AG08395 (cell line): ENCODE data around the gene NME9.
A peak's percentile ranks its signal among the peaks of the same experiment; 100 is the strongest.
"Not testable (repeated sequence)": the region's sequence is repeated elsewhere in the genome, so short reads cannot be mapped to it uniquely, and the experiment has no call there.

Source experiments
- DNase-seq: peaks from one replicate; pipeline ENCODE4 v3.0.0; 2012; ENCODE audit warnings: mixed read lengths, low spot score

NME9 gene

GRCh38 chr3:138329127-138329983, at the start of gene NME9:
TSS of gene NME9 (minus strand) at chr3:138329851. CDS start at chr3:138329335, 516 bp downstream.
- peak; percentile 87 for DNase-seq

GRCh38 chr3:138378990-138379389, 49.3 kb upstream of the NME9 start:
- no peak for DNase-seq

GRCh38 chr3:138378331-138378730, 48.7 kb upstream of the NME9 start:
- DNase-seq: no peak

- DNase-seq: no peak
These were observed 48.2 kb upstream of the NME9 start for GRCh38 chr3:138377804-138378203.

GRCh38 chr3:138377212-138377611, 47.6 kb upstream of the NME9 start:
- not testable (repeated sequence) for DNase-seq

GRCh38 chr3:138376663-138377062, 47.0 kb upstream of the NME9 start:
- DNase-seq: no peak

- DNase-seq: no peak
These were observed 45.8 kb upstream of the NME9 start for GRCh38 chr3:138375447-138375846.

- no peak for DNase-seq
These were observed 45.0 kb upstream of the NME9 start for GRCh38 chr3:138374573-138375134.

GRCh38 chr3:138373736-138374094, 44.1 kb upstream of the NME9 start:
- no peak for DNase-seq

GRCh38 chr3:138373087-138373735, 43.6 kb upstream of the NME9 start:
- no peak for DNase-seq

GRCh38 chr3:138371070-138371965, 41.7 kb upstream of the NME9 start:
- DNase-seq: no peak

GRCh38 chr3:138370321-138370720, 40.7 kb upstream of the NME9 start:
- DNase-seq: no peak

GRCh38 chr3:138369151-138369900, 39.7 kb upstream of the NME9 start:
- DNase-seq: no peak

GRCh38 chr3:138367911-138368310, 38.3 kb upstream of the NME9 start:
- peak; percentile 76 for DNase-seq

- DNase-seq: no peak
These were observed 37.7 kb upstream of the NME9 start for GRCh38 chr3:138367326-138367850.

GRCh38 chr3:138366006-138366759, 36.5 kb upstream of the NME9 start:
- DNase-seq: no peak

- DNase-seq: no peak
These were observed 35.6 kb upstream of the NME9 start for GRCh38 chr3:138365253-138365555.

- DNase-seq: no peak
These were observed 35.0 kb upstream of the NME9 start for GRCh38 chr3:138364356-138365252.

GRCh38 chr3:138363322-138363721, 33.7 kb upstream of the NME9 start:
- no peak for DNase-seq

- DNase-seq: no peak
These were observed 32.9 kb upstream of the NME9 start for GRCh38 chr3:138362538-138362937.
